ENCODE data around the gene SMARCC2.
"Not testable (repeated sequence)": the region's sequence is repeated elsewhere in the genome, so short reads cannot be mapped to it uniquely, and the experiment has no call there.

The SMARCC2 gene

DNA sequence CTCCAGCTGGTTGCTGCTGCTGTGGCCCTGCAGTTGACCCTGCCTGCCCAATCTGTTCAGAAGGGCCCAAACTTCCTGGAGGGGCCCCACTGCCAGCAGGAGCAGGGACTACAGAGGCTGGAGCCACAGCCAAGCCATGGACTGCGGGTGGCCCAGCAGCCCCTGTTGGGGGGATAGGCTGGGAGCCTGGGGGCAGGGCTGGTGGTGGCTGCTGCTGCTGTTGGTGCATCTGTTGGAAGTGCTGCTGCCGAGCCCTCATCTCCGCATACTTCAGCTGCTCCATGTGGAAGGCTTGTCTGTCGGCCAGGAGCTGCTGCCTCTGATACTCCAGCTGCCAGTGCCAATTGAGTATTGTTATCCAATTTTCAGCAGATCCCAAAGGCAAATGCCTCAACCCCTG is 23.9 kb downstream of the SMARCC2 start:
- no peak for DNase-seq

DNA sequence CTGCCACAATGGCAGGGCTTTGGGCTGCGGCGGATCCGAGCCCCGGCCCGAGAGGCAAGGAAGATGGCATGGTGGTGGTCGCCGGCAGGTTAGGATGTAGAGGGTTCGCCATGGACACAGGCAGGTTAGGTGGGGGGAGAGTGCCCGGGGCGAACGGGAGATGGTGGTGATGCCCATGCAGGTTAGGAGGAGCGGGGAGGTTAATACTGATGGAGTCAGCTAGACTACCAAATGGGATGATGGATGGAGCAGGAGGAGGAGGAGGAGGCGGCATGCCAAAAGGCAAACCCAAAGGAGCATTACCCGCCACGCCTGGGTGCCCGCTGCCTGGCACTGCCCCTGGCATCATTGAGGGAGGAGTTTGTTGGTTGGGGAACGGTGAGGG is 24.9 kb downstream of the SMARCC2 start:
- no peak for DNase-seq

DNA sequence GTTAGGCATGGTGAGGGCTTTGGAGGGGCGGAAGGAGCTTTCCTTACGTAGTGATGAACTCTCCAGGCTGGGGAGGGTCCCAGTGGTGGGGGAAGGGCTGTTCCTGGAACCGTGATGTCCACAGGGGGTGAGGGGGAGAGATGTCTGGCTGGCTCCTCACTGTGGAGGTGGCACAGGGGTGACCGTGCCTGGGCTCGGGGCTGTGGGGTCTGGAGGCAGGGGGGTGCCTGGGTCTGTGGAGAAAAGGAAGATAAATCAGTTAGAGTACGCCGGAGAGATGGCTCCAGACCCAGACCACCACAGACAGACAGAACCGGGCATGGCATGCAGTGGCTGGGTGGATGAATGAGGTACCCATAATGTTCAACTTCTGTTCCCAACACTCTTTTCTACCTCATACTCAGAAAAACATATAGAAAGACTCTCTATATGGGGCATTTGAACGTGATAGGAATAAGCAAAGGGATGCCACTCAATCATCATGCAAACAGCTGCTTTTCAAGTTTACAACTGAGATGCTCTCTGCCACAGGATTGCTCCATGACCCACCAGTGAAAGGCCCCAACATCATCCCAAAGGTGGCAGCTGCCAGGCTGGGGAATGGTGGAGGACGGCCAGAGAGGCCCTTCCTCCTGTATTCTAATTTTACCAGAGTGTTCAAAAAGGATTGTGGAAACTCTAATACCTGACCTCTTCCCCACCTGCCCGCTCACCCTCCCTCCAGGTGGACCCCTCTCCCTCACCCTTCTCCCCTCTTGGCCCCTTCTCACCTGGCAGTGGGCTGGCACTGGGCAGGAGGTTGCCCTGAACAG is 25.5 kb downstream of the SMARCC2 start:
- DNase-seq: no peak

DNA sequence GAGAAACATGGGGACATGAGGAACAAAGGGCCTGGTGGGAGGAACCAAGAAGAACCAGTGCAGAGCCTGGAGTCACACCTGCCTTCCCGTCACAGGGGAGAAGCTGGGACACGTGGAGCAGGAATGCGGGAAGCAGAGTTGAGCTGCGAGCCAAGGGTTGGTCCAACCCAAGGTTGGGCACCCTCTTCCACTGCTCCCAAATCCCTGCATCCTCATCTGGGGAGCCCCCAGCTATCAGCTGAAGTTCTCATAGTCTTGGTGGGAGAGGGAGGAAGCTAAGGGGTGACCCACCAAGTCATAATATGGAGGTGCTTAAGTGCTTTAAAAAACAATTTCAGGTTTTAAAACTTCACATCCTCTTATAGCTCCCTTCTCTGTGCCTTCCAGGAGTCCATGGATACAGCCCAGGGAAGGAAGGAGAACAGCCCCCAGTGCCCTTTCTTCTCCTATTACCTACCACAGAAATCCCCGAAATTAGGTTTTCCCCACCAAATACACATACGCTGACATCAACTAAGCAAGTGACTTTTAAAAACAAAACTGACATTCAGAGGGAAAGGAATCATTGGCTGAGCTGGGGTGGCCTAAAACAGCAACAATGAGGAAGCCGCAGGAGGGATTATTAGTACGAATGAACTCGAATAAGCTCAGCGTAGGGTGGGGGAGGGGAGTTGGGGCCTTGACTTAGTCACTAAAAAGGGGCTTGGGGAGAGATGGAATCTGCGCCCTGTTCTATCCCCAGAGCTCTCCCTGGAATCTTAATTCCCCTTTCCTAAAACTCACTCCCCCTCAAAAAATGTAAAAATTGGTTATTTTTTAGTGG is 26.6 kb downstream of the SMARCC2 start:
- DNase-seq: no peak

DNA sequence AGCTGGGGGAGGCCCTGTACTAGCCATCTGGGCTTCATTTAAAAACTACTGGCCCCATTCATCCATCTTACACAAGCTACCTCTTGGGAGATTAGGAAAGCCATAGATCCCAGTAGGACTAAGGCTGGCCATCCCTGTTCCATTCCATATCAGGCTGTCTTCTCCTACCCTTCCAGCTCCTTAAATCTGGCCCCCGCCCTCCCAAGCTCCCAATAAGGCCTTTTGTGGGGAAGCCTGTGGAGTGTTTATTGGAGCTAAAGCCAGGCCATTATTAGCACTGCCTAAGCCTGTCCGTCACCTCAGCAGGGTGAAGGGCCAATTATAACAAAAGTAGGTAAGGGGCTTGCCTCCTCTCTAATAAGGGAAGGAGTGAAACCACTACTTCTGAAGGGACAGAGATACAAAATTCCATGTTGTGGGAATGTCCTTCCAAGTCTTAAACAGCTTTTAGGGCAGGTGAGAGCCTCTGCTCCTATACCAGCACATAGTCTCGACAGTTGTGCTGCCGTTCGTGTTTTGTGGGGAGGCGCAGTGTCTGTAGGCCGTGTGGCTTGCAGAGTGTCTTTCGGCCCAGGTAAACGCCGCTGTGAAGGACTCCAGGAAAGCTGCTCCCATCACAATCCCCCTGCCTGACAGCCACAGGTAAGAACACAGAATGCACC is 27.5 kb downstream of the SMARCC2 start:
- no peak for DNase-seq

DNA sequence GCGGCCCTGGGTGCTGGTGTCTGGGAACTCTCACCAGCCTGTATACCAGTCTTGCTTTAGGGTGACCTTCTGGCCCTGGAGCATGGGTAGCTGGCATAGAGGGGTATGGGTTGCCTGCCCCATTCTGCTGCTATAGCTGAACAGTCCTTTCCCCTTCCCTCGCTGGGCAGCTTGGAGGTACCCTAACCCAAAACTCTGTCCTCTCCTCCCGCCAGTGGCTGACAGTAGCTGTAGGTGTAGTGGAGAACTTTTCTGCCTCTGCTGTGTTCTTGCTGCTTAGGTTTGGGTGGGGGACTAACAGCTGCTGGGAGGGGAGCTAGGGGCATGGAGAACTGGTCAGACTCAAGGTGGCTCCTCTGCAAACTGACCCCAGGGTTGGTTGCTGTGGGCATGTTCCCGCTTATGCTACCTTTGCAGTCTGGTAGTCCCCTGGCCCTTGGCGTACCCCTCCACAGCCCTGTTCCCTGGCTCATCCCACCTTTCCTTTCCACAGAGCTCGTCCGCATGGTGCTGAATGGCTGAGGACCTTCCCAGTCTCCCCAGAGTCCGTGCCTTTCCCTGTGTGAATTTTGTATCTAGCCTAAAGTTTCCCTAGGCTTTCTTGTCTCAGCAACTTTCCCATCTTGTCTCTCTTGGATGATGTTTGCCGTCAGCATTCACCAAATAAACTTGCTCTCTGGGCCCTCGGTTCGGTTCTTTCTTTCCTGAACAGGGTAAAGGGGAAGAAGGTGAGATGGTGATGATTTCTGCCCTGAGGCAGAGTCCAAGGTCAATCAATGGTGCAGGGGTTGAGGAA is 28.2 kb downstream of the SMARCC2 start:
- DNase-seq: no peak

DNA sequence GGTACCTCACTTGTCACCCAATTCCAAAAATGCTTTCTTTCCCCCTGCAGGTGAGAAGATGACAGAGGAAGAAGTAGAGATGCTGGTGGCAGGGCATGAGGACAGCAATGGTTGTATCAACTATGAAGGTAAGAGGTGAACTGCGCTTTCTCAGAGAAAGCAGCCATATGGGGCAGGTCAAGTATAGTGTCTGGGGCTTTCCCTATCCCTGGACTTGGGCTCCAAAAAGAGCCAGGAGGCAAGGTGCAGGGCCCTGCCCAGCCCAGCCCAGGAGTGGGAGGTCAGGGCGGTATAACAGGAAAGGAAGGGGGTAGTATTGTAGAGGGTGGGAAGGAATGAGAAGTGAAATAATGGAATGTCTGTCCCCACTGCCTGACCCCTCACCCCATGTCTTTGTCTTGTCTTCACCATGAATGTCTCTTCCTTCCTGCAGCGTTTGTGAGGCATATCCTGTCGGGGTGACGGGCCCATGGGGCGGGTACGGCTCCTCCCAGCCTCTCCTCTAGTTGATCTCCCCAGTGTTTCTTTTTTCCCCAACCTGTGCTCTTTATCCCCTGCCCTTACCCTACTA is 29.0 kb downstream of the SMARCC2 start:
- peak in 1 of 51 donors; percentile 9 for DNase-seq

DNA sequence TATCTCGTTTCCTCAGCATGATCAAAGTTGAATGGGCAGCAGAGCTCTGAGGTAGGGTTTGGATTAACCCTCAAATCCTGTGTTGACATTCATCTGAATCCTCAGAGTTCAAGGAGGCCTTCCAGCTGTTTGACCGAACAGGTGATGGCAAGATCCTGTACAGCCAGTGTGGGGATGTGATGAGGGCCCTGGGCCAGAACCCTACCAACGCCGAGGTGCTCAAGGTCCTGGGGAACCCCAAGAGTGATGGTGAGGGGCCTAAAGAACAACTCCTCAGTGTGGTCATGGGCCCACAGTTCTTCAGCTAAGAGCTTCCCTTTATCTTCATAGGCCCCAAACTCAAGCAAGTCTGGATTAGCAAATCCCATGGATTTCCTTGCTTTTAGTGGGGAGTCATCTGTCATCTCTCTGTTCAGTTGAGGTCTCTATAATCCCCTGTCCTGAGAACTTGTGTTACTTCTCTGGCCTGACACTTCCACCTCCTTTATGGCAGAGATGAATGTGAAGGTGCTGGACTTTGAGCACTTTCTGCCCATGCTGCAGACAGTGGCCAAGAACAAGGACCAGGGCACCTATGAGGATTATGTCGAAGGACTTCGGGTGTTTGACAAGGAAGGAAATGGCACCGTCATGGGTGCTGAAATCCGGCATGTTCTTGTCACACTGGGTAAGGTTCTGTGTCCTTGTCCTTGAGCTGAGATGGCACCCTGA is 29.6 kb downstream of the SMARCC2 start:
- no peak for DNase-seq

DNA sequence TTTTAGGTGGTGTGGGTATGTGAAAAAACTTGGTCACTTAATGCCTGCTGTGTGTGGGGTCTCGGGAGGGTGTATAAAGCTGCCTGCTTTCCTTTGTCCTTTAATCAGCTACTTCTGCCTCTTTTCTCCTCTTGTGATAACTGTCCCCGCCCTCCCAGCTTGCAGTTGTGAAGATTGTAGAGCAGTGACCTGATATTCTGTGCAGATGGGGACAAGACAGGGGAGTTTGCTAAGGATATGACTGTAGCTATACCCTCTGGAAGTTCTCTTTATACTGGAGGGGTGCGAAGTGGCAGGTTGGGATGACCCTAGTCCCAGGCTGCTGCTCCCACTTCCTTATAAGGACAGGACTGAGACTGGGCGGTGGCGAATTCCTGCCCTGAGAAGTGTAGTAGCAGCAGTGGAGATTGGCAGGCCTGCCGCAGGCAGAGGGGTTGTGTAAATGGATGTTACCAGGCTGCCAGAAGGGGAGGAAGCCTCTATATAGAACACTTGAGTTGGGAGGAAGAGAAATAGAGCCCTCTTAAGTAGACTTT is 30.3 kb downstream of the SMARCC2 start:
- DNase-seq: peak in 33 of 51 donors; percentile 5 to 54 (median 25)

DNA sequence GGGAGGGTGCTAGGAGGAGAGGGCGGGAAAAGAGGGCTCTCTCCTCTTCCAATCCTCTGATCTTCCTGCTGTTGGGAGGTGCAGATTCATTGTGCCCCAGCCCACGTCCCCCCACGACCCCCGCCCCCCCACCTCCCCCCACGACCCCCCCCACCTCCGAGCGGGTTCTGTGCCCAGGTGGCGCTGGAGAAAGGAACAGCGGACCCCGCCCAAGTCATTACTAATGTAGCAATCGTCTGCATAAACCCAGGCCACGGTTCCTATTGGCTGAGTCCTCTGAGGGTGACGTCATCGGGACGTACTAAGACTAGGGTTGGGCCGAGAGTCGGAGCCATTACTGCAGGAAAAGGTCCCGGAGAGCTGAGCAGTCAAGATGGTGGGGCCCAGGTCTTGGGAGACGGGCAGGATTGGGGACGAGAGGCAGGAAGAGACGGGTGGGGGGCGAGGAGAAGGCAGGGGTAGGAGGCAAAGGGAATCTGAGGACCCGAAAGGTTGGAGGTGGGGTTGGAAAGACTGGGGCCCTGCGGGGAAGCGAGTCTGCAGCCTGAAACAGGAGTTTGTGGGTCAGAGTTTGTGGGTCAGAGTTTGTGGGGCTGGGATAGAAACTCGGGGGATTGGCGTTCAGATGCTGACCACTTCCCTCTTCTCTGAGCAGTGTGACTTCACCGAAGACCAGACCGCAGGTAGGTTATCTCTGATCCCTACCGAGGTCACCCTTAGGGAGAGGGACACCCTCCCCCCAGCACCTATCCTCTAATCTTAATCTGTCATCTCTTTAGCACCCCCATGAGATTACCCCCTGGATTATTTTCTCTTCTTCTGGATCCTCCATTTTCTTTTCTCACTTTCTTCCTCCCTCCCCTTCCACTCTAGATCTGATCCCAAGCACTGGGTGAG is 31.0 kb downstream of the SMARCC2 start, which contains the start of gene MYL6:
Gene MYL6 (plus strand): TSS at position 331 of the 897 bp plus-strand sequence. CDS start 43 bp downstream, at position 374.
- DNase-seq: peak; percentile 33 to 99 (median 92)

DNA sequence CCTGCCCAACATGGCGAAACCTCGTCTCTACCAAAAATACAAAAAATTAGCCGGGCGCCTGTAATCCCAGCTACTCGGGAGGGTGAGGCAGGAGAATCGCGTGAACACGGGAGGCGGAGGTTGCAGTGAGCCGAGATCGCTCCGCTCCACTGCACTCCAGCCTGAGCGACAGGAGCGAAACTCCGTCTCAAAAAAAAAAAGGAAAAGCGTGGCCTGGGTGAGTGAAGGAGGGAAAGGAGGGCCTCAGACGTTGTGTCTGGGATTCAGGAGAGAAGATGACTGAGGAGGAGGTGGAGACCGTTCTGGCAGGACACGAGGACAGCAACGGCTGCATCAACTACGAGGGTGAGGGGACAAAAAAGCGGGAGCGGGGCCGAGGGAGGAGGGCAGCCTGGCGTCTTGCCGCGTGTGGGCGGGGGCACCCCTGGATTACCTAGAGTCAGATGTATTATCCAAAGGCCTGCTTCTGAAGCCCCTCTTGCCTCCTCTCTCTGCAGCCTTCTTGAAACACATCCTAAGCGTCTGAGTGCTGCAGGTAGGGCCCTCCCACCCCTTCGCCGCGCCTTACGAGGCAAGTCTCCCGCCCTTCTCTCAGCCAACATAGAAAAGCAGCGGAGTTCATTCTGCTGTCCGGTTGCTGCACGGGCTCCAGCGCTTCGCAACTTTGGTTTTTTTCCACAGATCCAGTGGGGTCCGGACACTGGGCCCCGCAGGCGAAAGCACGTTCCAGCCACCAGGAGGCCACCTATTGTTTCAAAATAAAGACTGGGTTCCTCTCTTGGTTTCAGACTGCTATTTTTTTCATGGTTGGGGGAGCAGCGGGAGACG is 31.9 kb downstream of the SMARCC2 start:
- DNase-seq: peak in 37 of 51 donors; percentile 12 to 80 (median 56)

DNA sequence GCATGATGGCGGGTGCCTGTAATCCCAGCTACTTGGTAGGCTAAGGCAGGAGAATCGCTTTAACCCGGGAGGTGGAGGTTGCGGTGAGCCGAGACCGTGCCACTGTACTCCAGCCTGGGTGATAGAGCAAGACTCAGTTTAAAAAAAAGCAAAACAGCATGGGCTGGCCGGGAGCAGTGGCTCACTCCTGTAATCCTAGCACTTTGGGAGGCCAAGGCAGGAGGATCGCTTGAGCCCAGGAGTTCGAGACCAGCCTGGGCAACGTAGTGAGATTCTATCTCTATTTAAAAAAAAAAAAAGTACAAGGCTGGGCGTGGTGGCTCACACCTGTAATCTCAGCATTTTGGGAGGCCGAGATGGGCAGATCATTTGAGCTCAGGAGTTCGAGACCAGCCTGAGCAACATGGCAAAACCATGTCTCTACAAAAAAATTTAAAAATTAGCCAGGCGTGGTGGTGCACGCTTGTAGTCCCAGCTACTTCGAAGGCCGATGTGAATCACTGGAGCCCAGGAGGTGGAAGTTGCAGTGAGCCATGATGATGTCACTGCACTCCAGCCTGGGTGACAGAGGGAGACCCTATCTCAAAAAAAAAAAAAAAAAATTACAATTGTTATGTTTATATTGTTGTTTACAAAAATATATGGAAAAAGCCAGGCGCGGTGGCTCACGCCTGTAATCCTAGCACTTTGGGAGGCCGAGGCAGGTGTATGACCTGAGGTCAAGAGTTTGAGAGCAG is 32.7 kb downstream of the SMARCC2 start:
- not testable (repeated sequence) for DNase-seq

DNA sequence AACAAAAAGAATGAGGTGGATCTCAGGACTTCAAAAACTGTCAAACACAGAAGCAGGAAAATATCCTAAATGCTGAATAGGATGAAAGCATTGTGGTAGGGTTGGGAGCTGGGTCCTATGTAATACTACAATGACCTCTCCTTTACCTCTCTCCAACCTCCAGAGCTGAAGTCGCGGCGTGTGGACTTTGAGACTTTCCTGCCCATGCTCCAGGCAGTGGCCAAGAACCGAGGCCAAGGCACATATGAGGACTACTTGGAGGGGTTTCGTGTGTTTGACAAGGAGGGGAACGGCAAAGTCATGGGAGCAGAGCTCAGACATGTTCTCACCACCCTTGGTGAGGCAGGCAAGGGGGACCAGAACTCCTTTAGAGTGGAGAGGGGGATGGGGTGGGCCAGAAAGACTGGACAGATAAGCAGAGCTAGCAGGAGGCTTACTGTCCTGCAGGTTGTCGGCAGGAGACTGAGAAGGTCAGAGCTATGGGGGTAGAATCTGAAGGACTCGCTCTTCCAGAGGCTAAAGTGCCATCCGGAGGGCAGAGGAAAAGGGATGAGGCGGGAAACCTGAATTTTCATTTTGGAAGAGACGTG is 33.9 kb downstream of the SMARCC2 start:
- DNase-seq: no peak

DNA sequence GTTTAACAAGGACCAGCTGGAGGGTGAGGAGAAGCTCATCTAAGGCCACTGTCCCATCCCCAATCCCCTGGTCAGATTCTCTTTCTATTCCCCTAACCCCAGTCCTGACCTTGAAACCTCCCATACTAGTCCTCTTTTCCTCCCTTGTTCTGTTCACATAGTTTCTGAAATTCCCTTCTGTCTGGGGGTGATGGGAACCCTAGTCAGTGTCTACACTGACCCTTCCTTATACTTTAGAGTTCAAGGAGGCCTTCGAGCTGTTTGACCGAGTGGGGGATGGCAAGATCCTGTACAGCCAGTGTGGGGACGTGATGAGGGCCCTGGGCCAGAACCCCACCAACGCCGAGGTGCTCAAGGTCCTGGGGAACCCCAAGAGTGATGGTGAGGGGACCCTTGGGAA is 34.5 kb downstream of the SMARCC2 start:
- no peak for DNase-seq

DNA sequence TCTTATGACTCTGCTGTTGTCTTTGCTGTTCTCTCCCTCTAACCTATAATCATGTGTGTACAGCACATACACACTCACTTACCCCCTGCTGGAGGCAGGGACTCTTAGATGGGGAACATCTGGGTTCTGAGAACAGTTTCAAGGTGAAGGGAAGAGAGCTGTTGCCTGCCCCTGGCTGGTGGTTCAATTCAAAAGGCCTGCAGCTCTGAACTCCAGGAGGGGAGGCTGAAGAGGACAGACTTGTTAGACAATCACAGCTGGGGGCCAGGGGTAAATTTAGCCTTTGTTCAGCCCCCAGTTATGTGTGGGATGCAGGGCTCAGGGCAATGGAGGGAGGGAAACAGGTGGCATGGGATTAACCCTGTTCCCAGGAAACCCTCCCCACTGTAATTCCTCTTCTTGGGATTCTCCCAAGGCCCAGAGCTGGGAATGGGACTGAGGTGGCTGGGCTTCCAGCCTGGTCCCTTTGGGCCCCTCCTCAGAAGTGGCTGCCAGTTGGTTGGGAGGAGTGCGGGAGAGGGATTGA is 35.0 kb downstream of the SMARCC2 start:
- DNase-seq: no peak

DNA sequence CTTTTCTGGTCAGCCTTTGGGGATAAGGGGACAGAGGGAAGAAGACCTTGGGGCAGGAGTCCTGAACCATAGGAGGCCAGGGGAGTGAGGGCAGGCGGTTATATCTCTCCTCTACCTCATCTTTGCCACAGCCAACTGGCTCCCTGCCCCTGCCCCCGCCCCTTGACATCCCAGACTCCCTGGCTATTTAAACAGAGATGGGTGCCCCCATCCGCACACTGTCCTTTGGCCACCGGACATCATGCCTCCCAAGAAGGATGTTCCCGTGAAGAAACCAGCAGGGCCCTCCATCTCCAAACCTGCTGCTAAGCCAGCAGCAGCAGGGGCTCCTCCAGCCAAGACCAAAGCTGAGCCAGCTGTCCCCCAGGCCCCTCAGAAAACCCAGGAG is 35.6 kb downstream of the SMARCC2 start:
- no peak for DNase-seq
